ENCODE measurements around the gene TCF4.

TCF4 gene

DNA sequence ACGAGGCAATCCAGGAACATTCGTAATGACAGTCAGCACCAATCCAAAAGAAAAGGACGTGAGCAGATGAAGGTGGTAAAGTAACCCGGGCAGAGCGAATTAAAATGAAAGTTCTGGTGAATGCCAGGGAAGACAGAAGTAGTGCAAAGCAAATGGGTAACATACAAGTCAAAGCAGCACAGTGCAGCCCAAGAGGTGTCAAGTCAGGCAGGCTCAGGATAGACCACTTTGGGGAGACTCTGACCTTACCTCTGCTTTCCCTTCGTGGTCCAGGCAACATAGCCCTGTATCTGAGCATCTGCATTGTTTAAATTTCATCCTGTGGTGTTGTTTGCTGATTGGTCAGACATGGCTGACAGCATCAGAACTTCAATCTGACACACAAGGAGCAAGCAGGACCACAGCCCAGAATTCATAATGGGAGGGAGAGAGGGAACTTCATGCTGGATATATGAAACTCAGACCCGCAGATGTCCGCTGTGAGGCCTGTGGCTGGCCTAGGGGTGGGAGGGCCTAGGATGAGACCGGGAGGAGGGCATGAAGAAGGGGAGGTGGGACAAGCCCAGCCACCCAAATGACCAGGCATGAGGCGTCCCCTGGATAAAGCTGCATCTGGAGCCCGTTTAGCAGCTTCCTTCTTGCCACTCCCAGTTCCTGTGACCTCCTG, 285.7 kb downstream of the TCF4 start:
- TF ChIP-seq, protein P1, sequence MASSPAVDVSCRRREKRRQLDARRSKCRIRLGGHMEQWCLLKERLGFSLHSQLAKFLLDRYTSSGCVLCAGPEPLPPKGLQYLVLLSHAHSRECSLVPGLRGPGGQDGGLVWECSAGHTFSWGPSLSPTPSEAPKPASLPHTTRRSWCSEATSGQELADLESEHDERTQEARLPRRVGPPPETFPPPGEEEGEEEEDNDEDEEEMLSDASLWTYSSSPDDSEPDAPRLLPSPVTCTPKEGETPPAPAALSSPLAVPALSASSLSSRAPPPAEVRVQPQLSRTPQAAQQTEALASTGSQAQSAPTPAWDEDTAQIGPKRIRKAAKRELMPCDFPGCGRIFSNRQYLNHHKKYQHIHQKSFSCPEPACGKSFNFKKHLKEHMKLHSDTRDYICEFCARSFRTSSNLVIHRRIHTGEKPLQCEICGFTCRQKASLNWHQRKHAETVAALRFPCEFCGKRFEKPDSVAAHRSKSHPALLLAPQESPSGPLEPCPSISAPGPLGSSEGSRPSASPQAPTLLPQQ (tag by site-specific recombination; IDR thresholded peaks at IDR 0.05) = no peak
- no peak for TF ChIP-seq ZNF529 (tag by site-specific recombination; IDR thresholded peaks at IDR 0.05; ENCODE audit: insufficient replicate concordance)
- no peak for TF ChIP-seq SCRT2 (tag by site-specific recombination; IDR thresholded peaks at IDR 0.05)
- no peak for TF ChIP-seq GFI1B (tag by site-specific recombination; IDR thresholded peaks at IDR 0.05)
- TF ChIP-seq FEZF1 (tag by site-specific recombination; IDR thresholded peaks at IDR 0.05) = no peak
- TF ChIP-seq ZNF585B (tag by site-specific recombination; IDR thresholded peaks at IDR 0.05) = no peak
- TF ChIP-seq ZNF174 (tag by site-specific recombination; IDR thresholded peaks at IDR 0.05) = no peak
- no peak for TF ChIP-seq ZNF311 (tag by site-specific recombination; IDR thresholded peaks at IDR 0.05; ENCODE audit: borderline replicate concordance)
- TF ChIP-seq ZBTB21 (tag by site-specific recombination; IDR thresholded peaks at IDR 0.05) = no peak
- no peak for TF ChIP-seq ZNF548 (tag by site-specific recombination; IDR thresholded peaks at IDR 0.05)
- TF ChIP-seq ZNF629 (tag by site-specific recombination; IDR thresholded peaks at IDR 0.05) = no peak
- TF ChIP-seq ZNF791 (tag by site-specific recombination; IDR thresholded peaks at IDR 0.05) = no peak
- no peak for TF ChIP-seq ZFP69B (tag by site-specific recombination; IDR thresholded peaks at IDR 0.05)
- no peak for TF ChIP-seq YY1 (tag by site-specific recombination; IDR thresholded peaks at IDR 0.05)
- TF ChIP-seq, protein P2, sequence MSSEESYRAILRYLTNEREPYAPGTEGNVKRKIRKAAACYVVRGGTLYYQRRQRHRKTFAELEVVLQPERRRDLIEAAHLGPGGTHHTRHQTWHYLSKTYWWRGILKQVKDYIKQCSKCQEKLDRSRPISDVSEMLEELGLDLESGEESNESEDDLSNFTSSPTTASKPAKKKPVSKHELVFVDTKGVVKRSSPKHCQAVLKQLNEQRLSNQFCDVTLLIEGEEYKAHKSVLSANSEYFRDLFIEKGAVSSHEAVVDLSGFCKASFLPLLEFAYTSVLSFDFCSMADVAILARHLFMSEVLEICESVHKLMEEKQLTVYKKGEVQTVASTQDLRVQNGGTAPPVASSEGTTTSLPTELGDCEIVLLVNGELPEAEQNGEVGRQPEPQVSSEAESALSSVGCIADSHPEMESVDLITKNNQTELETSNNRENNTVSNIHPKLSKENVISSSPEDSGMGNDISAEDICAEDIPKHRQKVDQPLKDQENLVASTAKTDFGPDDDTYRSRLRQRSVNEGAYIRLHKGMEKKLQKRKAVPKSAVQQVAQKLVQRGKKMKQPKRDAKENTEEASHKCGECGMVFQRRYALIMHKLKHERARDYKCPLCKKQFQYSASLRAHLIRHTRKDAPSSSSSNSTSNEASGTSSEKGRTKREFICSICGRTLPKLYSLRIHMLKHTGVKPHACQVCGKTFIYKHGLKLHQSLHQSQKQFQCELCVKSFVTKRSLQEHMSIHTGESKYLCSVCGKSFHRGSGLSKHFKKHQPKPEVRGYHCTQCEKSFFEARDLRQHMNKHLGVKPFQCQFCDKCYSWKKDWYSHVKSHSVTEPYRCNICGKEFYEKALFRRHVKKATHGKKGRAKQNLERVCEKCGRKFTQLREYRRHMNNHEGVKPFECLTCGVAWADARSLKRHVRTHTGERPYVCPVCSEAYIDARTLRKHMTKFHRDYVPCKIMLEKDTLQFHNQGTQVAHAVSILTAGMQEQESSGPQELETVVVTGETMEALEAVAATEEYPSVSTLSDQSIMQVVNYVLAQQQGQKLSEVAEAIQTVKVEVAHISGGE (tag by site-specific recombination; conservative IDR thresholded peaks at IDR 0.05; ENCODE audit: low read depth) = no peak

DNA sequence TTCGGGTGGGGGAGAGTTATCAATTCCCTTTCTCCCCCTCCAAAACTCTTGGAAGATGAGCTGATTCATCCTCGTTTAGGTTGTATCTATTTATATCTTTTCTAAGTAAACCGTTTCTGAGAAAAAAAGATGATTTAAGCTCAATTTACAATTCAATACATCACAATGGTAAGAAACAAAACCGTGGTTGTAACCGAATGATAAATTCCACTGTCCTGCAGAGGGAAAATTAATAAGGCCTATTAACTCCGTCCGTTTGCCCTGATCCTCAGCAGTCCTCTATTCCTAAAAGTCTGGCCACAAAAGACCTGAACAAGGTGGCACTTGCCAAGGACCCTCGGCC, 286.2 kb downstream of the TCF4 start:
- TF ChIP-seq, protein P3, sequence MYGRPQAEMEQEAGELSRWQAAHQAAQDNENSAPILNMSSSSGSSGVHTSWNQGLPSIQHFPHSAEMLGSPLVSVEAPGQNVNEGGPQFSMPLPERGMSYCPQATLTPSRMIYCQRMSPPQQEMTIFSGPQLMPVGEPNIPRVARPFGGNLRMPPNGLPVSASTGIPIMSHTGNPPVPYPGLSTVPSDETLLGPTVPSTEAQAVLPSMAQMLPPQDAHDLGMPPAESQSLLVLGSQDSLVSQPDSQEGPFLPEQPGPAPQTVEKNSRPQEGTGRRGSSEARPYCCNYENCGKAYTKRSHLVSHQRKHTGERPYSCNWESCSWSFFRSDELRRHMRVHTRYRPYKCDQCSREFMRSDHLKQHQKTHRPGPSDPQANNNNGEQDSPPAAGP (tag by site-specific recombination; IDR thresholded peaks at IDR 0.05) = no peak
- no peak for TF ChIP-seq ZBTB8A (tag by site-specific recombination; IDR thresholded peaks at IDR 0.05)
- TF ChIP-seq ZNF223 (tag by site-specific recombination; IDR thresholded peaks at IDR 0.05) = no peak
- ChIA-PET CTCF (interaction anchor here (1.2 kb wide), 1 partner anchor 8 kb away, joined by 4 read pairs; no protein-coding TSS in a partner anchor), POLR2A (no interaction called here)
- Histone ChIP-seq H3K4me1 (ENCODE audit: control insufficient read depth, insufficient read depth, low read length) (no peaks in the 10 kb centered on the region), H3K36me3 (ENCODE audit: control insufficient read depth in 2 of 2, insufficient read depth in 1 of 2, low read length in 2 of 2) (no peaks in the 10 kb centered on the region), H3K9me3 (ENCODE audit: control insufficient read depth, insufficient read depth, low read depth, low read length) (no peaks in the 10 kb centered on the region), H3K27ac (ENCODE audit: extremely low read depth, low read depth, low read length) (no peak overlapping the region), H3K4me3 (ENCODE audit: low read depth, low read length) (no peak overlapping the region)

More for the DNA sequence above, 285.7 kb downstream of the TCF4 start:
- Histone ChIP-seq H3K4me3 (ENCODE audit: low read depth, low read length) (no peak overlapping the region), H3K36me3 (ENCODE audit: control insufficient read depth in 2 of 2, insufficient read depth in 1 of 2, low read length in 2 of 2) (no peaks in the 10 kb centered on the region), H3K27ac (ENCODE audit: extremely low read depth, low read depth, low read length) (no peak overlapping the region), H3K4me1 (ENCODE audit: control insufficient read depth, insufficient read depth, low read length) (no peaks in the 10 kb centered on the region), H3K9me3 (ENCODE audit: control insufficient read depth, insufficient read depth, low read depth, low read length) (no peaks in the 10 kb centered on the region)
- POLR2A ChIA-PET = no interaction called here
- CTCF ChIA-PET = no interaction called here
